22Rv1 (cell line): ENCODE data around the gene PON2.

ENCODE experiments used
- CTCF ChIP-seq: fragments of 450-650 bp; IDR thresholded peaks from 2 replicates; pipeline ENCODE4 v1.5.1; 2017; ENCODE audit warnings: mild to moderate bottlenecking
- ZFX ChIP-seq: fragments of 450-650 bp; IDR thresholded peaks from 2 replicates; pipeline ENCODE4 v1.6.1; 2017; ENCODE audit warnings: antibody characterized with exemption, borderline replicate concordance

- TF ChIP-seq CTCF (no peak), ZFX (no peak)
These were observed 22.8 kb downstream of the PON2 start for GRCh38 chr7:95412075-95412474.
